HG02970 (cell line): ENCODE data around the gene KIRREL3.

Experiments used
- ATAC-seq: cut with Tn5 transposase; IDR thresholded peaks from one replicate; pipeline ENCODE4 v1.9.1; 2021; ENCODE audit warnings: mild to moderate bottlenecking, moderate library complexity, moderate number of reproducible peaks; ENCODE audit not compliant: unreplicated experiment, low FRiP score

Gene KIRREL3

GRCh38 chr11:126805870-126806269 is 194.7 kb downstream of the KIRREL3 start:
- ATAC-seq = no peak

DNA sequence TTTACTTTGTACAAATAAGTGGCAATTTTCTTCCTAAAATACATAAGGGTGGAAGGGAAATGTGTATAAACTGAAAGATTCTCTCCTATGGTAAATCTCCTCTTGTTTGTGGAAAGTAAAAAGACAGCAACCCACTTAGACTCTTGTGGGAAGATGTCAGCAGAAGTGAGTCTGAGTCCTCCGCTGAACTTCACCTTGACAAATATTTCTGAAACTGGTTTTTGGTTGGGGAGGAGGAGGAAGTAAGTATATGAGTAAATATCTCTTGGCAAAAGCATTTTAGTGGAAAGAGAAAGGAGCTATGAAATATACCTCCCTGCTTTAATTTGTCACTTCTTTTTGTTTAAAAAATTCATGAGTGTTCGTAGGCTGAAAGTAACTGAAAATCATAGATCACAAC is 196.2 kb downstream of the KIRREL3 start:
- ATAC-seq = no peak

- no peak for ATAC-seq
These were observed 200.6 kb downstream of the KIRREL3 start for GRCh38 chr11:126800009-126800408.

DNA sequence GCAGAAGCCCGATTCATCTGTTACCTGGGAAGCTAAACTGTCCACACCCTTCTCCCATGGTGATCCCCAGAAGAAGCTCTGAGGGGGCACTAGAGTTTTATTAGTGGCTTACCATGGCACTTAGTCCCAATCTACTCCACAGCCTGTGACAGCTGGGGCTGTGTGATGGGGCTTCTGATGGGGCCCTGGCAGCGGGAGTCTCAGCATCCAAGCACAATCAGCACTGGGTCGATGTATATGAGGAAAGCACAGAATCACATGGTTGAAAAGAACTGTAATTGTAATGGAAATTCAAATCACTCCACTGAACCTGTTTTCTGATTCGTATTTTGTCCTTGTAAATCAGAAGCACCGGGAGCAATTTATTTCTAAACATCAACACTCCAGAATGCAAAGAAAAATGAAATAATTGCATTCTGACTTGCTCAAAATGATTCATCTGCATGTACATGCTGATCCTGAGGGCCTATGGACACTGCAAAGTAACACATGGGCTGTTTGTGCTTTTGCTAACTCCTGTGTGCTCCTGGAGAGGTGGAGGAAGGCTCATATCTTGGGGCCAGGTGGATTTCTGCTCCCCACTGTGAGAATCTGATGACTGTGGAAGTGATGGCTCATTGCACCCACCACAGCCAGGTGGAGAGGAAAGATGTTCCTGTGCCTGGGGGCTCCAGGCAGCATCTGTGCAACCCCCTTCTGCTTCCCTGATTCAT is 203.0 kb downstream of the KIRREL3 start:
- no peak for ATAC-seq

DNA sequence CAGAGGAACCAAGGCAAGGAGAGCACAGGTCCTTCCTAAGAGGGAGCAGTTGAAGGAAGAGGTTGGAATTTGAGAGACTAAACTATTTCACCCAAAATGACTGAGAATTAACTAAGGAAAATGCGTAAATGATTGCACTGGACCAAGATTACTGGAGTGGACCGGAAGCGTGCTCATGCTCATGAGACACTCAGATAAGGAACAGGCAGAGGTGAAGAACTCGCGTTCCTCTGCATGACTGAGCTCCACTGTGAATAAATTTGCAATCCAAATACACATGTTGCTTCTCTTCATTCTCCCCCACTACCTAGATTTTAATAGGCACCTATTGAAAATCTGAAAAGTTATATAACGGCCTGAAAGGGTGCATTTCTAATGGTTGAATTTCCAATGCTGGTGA is 207.0 kb downstream of the KIRREL3 start:
- no peak for ATAC-seq

DNA sequence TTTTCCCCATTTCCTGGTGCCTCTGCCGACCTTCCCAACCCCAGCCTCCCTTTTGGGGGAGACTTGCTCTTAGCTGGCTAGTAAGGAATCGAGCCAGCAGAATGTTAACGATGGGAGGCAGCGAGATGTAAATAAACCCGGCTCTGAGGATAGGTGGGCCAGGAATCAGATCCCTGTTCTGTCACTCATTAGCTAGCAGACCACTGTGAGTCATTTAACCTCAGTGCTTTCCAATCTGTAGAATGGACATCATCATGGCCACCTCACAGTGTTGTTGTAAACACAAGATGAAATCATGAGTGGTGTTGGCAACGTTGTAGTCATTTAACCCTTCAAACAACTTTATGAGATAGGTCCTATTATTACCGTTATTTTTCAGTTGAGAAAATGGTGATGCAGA is 208.6 kb downstream of the KIRREL3 start:
- no peak for ATAC-seq

GRCh38 chr11:126791446-126791845 is 209.1 kb downstream of the KIRREL3 start:
- ATAC-seq = no peak

DNA sequence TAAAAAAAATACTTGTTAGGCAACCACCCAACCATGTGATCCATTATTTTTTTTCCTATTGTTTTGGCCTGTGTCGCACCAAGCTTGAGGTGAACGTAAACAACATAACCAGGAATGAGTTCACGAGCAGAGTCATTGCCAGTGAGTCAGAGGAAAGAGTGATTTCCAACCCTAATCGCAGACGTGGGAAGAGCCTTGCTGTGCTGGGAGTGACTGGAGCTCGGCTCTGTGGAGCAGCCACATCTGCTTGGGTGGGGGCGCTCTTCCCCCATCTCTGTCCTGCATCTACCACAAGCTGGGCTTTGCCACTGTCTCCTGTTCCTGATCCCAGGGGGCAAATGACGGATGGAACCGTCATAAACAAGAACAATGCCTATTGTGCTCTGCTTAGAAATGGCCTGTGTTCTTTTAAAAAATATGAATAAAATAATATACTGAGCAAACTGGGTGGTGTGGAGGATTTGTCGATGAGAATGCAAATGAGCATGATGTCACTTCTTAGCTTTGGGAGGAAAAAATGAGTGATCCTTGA is 210.0 kb downstream of the KIRREL3 start:
- ATAC-seq = no peak

DNA sequence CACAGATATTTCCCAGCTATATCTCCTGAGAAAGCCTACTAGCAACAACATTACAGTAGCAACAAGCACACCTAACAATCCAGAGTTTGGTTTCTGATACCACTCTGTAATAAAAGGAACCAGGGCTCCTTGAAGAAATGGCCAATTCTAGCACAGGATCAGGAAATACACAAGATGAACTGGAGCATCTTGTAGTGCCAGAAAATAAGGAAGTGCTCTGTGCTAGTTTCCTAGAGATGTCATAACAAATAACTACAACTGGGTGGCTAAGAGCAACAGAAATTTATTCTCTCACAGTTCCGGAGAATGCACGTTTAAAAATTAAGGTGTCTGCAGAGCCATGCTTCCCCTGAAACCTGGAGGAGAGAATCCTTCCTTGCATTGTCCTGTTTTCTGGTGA is 217.8 kb downstream of the KIRREL3 start:
- no peak for ATAC-seq

GRCh38 chr11:126781942-126782341 is 218.6 kb downstream of the KIRREL3 start:
- no peak for ATAC-seq

- ATAC-seq = no peak
These were observed 224.5 kb downstream of the KIRREL3 start for GRCh38 chr11:126776119-126776518.

DNA sequence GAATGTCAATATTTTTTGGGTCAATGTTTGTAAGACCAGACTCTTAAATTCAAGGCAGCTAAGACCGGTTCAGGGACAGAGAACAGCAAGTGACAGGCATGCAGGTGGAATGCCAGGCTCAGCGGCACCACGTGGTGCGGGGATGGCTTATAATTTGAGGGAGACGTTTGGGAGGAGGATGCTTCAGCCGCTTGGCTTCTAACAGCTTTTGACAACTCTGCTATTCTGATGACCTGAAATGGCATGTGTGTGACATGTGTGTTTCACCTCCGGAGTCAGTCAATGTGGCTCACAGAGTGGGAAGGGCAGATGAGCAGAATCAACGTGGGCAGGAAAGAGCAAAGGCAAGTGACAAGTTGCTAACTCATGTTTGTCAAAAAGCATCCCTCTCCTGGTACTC is 228.3 kb downstream of the KIRREL3 start:
- no peak for ATAC-seq

- no peak for ATAC-seq
These were observed 231.9 kb downstream of the KIRREL3 start for GRCh38 chr11:126768702-126769101.

DNA sequence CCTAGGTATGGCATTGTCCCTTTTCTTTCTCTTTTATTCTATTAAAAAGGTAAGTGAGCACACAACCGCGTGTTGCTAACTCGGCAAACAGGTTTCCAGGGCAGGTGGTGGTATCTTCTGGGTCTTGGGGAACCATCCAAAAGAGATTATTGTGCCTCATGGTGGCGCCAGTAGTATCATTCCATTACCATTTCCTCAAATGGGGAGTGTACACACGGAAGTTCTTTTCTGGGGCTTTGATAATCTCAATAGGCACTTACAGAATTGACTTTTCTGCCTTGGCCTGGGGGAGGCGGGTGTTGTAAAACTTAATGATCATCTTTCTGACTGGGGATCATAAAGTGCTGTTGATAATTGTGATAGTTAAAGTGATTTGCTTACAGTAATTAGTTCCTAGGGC is 234.1 kb downstream of the KIRREL3 start:
- ATAC-seq = no peak

DNA sequence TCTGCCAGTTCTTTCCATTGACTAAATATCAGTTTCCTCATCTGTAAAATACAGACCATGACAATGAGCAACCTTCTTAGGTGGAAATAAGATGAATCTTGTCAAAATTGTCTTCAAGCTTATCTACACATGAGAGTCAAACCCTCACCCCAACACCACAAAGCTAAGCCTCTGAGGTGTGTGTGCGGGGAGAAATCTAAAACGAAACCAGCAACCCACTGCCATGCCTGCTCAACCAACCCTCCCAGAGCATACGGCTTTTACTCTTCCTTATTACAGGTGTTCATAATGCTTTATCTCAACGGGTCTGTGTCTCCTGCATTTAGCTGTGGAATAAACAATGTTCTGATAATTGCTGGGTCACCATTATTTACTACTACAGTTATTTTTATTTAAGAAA is 235.4 kb downstream of the KIRREL3 start:
- no peak for ATAC-seq

DNA sequence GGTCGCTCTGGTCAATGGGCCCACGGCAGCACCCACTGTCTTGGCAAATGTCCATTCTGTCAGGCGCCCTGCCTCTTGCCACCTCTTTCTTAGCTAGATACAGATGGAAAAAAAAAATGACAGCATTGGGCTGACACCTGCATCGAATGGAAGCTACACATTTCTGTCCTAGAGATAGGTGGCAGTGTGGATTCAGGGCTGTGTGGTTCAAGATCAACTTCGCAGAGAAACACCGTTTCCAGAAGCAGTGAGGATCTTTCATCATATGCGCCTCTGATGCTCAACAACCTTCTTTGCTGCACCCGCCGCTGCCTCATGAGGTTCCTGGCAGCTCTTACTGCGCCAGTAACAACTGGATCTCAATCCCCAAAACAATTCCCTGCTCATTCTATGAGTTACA is 236.3 kb downstream of the KIRREL3 start:
- no peak for ATAC-seq

GRCh38 chr11:126756855-126757254 is 243.7 kb downstream of the KIRREL3 start:
- no peak for ATAC-seq

DNA sequence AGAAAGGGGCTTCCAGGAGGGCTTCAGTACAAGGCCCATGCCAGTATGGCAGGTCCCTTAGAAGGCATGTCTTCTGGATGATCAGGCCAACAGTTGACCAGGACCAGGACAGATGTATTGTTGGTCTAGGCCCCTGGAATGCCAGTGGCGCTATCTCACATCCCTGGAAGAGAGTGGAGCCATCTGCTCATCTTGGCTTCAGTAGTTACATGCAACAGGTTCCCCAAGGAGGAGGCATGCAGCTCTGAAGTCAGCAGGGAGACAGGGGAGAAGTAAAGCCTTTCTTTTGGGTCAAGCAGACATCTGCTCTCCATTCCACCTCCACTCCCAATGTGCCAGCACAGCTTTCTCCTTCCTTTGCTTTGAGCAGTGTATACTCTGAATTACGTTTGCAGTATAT is 244.1 kb downstream of the KIRREL3 start:
- no peak for ATAC-seq

DNA sequence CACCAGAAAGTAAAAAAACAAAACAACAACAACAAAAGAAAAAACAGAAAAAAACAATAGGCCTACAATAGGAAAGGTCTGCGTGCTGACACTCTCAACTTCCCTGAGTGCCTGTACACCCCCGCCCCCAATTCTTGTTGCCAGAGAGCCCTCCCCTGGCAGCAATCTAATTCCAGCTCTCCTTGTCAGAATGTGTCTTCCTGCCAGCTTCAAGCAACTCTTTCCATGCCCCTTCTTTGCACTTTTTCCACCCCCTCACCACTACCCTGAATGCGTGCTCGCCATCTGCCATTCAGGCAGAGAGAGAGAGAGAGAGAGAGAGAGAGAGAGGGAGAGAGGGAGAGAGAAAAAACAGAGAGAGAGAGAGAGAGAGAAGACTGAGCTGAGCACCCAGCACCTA is 245.0 kb downstream of the KIRREL3 start:
- ATAC-seq = no peak

GRCh38 chr11:126754591-126755426 is 245.8 kb downstream of the KIRREL3 start:
- ATAC-seq = no peak

DNA sequence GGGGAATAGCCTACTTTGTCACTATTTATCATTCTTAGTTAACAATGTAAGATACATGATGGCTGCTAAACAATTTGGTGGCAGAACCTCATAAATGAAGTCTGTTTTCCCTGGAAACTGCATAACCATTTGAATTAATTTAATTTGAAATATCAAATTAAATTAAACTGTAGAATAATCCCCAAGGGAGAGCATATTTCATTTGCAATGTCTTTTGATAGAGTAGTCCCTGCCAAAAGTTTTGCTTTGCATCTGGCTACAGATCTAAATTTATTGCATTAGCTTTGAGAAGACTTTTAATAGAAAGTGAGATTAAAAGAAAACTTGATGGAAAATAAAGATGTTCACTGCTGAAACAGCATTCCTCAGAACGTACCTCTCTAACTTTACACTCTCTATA is 246.6 kb downstream of the KIRREL3 start:
- ATAC-seq = no peak

- no peak for ATAC-seq
These were observed 249.3 kb downstream of the KIRREL3 start for GRCh38 chr11:126751242-126751641.
